Spinal cord (tissue), 10 donors: Measurements from ENCODE around the gene CNTN3. TPM values are rescaled to one million over a fixed set of nuclear protein-coding genes. Genes with fewer than 3 reads are reported as not detected.

ENCODE experiments used
- DNase-seq, 6 donors: peaks; one replicate each; pipeline versions ENCODE4 v3.0.0 to v3.0.0-alpha.2; 2013 to 2015; ENCODE audit warnings: low spot score in 6 of 6, low read depth in 4 of 6
- H3K27ac ChIP-seq: one replicate; pipeline ENCODE4 v1.5.1; 2013; ENCODE audit warnings: low read depth, low read length, control low read depth
- H3K27me3 ChIP-seq: one replicate; pipeline ENCODE4 v1.6.1; 2013; ENCODE audit warnings: low read length; ENCODE audit not compliant: control insufficient read depth, insufficient read depth
- H3K36me3 ChIP-seq: one replicate; pipeline ENCODE4 v1.6.1; 2013; ENCODE audit warnings: low read length; ENCODE audit not compliant: control insufficient read depth, insufficient read depth
- H3K4me1 ChIP-seq: one replicate; pipeline ENCODE4 v1.6.1; 2013; ENCODE audit warnings: low read length; ENCODE audit not compliant: control insufficient read depth, insufficient read depth
- H3K4me3 ChIP-seq: one replicate; pipeline ENCODE4 v1.5.1; 2013; ENCODE audit warnings: low read depth, low read length, control low read depth
- H3K9me3 ChIP-seq: one replicate; pipeline ENCODE4 v1.6.1; 2013; ENCODE audit warnings: low read length; ENCODE audit not compliant: control insufficient read depth, insufficient read depth
- WGBS: methylation state at CpG from one replicate; pipeline ENCODE4 v1.1.5; 2013; ENCODE audit warnings: missing lambda C conversion rate; ENCODE audit not compliant: insufficient coverage; 5-methylcytosine and 5-hydroxymethylcytosine counted together
- polyA plus RNA-seq, 2 donors: library from polyadenylated mRNA; unstranded; fragments of 120-200 nt; gene quantifications; one replicate each; pipeline ENCODE4 v1.2.1, GENCODE V29; 2013; ENCODE audit not compliant: insufficient read length in 2 of 2
- total RNA-seq, 2 donors: library from RNA; depleted of rRNA in 1 of 2; stranded (reverse); fragments of 120-200 nt in 1 of 2; fragments of >200 nt in 1 of 2; gene quantifications; one replicate each; pipeline versions ENCODE4 v1.2.3 to v1.2.4, GENCODE V29; 2013 to 2014
- donor health status: healthy.

The CNTN3 gene
- total and polyA plus RNA-seq, 4 donors = 16.7 to 28.5 (median 22.5) TPM

- no peak for DNase-seq
- no peak overlapping the region for H3K4me3 ChIP-seq
- H3K27me3 ChIP-seq = no peaks in the 10 kb centered on the region
- WGBS = no CpG with 5 or more reads among the region's 2 CpGs
- H3K4me1 ChIP-seq = no peaks in the 10 kb centered on the region
- no peak overlapping the region for H3K27ac ChIP-seq
- H3K9me3 ChIP-seq = no peaks in the 10 kb centered on the region
- H3K36me3 ChIP-seq = no peaks in the 10 kb centered on the region
Observed at GRCh38 chr3:74599564-74599963, 14.9 kb downstream of the CNTN3 start.

DNA sequence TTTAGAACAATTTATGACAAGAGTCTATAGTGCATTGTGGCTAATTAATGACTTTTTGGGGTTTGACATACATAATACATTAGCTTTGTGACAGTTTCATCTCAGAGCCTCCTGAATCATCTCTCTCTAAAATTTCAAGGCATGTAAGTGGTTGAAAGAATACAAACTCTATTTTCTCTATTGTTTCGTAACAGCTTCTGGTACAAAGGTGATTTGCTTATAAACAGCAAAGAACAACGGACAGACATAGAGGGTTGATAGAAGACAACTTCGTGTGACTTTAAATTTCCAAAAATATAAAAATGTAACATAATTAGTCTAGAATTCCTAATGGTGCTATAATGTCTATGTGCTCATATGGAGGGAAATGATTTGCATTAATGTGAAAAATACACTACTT, 21.3 kb downstream of the CNTN3 start:
- H3K27ac ChIP-seq = no peak overlapping the region
- DNase-seq = no peak
- no CpG with 5 or more reads among the region's 3 CpGs for WGBS
- no peaks in the 10 kb centered on the region for H3K9me3 ChIP-seq
- no peaks in the 10 kb centered on the region for H3K36me3 ChIP-seq
- H3K4me1 ChIP-seq = no peaks in the 10 kb centered on the region
- no peak overlapping the region for H3K4me3 ChIP-seq
- H3K27me3 ChIP-seq = no peaks in the 10 kb centered on the region

DNA sequence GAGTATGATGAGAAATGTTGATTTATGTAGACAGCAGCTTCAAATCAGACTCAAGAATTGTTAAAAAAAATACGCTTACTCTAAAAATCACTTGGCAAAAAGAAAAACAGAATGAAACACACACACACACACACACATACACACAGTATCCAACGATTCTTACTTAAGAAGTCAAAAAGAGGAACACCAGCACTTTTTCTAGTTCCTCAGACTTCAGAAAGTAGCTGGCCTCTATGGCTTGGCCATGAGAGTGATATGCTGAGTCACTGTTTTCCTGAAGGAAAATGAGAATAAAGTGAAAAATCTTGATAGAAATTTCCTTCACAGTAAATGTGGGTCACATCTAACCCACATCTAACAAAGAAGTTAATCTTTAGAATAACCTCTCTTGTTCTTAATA, 22.1 kb downstream of the CNTN3 start:
- Histone ChIP-seq H3K9me3 (no peaks in the 10 kb centered on the region), H3K4me3 (no peak overlapping the region), H3K36me3 (no peaks in the 10 kb centered on the region), H3K4me1 (no peaks in the 10 kb centered on the region), H3K27me3 (no peaks in the 10 kb centered on the region), H3K27ac (no peak overlapping the region)
- DNase-seq = no peak
- WGBS = no CpG with 5 or more reads among the region's 2 CpGs

DNA sequence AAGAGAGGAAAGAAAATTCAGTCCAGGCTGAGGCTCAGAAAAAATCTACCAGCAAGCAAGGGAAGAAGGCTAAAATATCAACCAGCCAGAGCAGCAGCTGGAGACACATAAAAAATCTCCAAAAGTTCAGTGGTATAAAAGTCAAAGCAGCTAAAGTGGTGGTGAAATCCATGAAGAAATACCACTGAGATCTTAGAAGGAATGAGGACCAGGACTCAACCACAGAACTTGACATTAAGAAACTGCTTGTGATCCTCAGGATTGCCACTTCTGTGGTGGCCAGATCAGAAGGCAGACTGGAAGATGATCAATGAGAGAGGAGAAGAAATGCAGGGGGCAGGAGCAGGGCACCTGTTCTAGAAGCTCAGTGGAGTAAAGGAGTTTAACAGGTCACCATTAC, 22.5 kb downstream of the CNTN3 start:
- no peaks in the 10 kb centered on the region for H3K4me1 ChIP-seq
- no peak for DNase-seq
- H3K9me3 ChIP-seq = no peaks in the 10 kb centered on the region
- no peak overlapping the region for H3K4me3 ChIP-seq
- H3K27me3 ChIP-seq = no peaks in the 10 kb centered on the region
- no peak overlapping the region for H3K27ac ChIP-seq
- no peaks in the 10 kb centered on the region for H3K36me3 ChIP-seq

DNA sequence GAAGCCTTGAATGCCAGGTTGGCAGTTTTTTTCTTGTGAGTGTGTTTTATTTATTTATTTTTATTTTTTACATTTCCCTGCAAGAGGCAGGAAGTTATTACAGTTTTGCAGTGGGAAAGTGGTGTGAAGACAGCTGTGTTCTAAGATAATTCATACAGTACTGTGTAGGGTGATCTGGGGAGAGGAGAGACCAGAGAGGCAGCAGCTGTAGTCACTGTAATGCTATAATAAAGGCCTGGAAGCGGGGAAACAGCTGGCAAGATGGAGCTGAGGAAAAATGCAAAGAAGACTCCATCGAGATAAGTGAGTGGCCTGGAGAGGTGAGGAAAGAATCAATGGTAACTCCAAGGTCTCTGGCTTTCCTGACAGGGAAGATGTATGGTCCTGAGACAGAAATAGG, 23.1 kb downstream of the CNTN3 start:
- H3K4me1 ChIP-seq = no peaks in the 10 kb centered on the region
- no peaks in the 10 kb centered on the region for H3K36me3 ChIP-seq
- no peak for DNase-seq
- no peak overlapping the region for H3K4me3 ChIP-seq
- no peak overlapping the region for H3K27ac ChIP-seq
- WGBS = 66% methylated on average over 2 of the region's 2 CpGs
- H3K27me3 ChIP-seq = no peaks in the 10 kb centered on the region
- H3K9me3 ChIP-seq = no peaks in the 10 kb centered on the region

DNA sequence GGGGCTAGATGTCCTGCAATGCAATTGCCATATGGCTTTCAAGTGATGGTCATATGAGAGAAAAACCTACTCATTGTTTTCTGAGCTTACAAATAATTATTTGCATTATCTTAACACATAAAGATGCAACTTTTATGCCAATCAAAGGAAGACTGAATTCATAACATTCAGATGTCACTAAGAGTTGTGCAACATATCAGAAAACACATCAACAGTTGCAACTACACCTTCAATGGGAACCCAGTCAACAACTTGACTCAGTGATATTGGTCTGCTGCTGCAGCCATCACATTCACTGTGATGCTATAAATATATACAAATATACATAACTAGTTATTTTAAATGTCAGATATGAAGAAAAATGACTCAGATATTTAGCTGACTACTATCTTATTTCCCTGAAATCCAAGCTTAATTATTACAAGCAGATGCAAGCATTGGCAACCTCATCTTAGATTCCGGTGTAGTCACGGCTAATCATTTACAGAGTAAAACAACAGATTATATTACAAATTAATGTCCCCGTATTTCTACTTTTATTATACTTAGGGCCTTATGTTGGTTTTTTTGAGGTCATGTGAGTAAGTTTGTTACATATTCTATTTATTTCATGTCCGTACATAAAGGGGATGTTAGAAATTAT, 23.7 kb downstream of the CNTN3 start:
- H3K9me3 ChIP-seq = no peaks in the 10 kb centered on the region
- WGBS = 100% methylated on average over 1 of the region's 4 CpGs
- DNase-seq = no peak
- H3K4me1 ChIP-seq = no peaks in the 10 kb centered on the region
- no peak overlapping the region for H3K27ac ChIP-seq
- no peak overlapping the region for H3K4me3 ChIP-seq
- H3K27me3 ChIP-seq = no peaks in the 10 kb centered on the region
- no peaks in the 10 kb centered on the region for H3K36me3 ChIP-seq

DNA sequence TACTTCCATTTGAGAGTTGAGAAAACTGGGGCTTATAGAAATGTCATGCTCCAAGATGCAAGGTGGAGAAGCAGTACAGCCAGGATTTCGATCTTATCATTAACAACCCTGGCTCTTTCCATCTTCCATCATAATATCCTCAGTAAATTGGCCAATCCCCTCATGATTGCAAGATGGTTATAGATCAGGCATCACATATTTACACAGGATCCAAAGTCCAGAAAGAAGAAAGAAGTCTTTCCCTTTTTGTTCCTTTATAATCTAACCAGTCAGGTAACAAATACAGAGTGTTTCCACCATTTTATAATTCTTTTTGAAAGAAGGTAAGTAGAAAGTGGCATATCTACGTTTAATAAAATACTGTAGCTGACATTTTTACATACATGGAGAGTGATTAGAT, 29.7 kb downstream of the CNTN3 start:
- no peak overlapping the region for H3K27ac ChIP-seq
- no CpG with 5 or more reads among the region's 2 CpGs for WGBS
- no peaks in the 10 kb centered on the region for H3K27me3 ChIP-seq
- no peaks in the 10 kb centered on the region for H3K36me3 ChIP-seq
- no peak overlapping the region for H3K4me3 ChIP-seq
- DNase-seq = no peak
- no peaks in the 10 kb centered on the region for H3K9me3 ChIP-seq
- no peaks in the 10 kb centered on the region for H3K4me1 ChIP-seq

GRCh38 chr3:74582982-74583381, 31.5 kb downstream of the CNTN3 start:
- no peak for DNase-seq
- H3K36me3 ChIP-seq = no peaks in the 10 kb centered on the region
- WGBS = 89% methylated on average over 2 of the region's 5 CpGs
- no peak overlapping the region for H3K4me3 ChIP-seq
- no peak overlapping the region for H3K27ac ChIP-seq
- H3K27me3 ChIP-seq = no peaks in the 10 kb centered on the region
- no peaks in the 10 kb centered on the region for H3K4me1 ChIP-seq
- H3K9me3 ChIP-seq = no peaks in the 10 kb centered on the region

GRCh38 chr3:74575857-74576256, 38.6 kb downstream of the CNTN3 start:
- 68% methylated on average over 2 of the region's 3 CpGs for WGBS
- Histone ChIP-seq H3K4me3 (no peak overlapping the region), H3K36me3 (no peaks in the 10 kb centered on the region), H3K9me3 (no peaks in the 10 kb centered on the region), H3K4me1 (no peaks in the 10 kb centered on the region), H3K27me3 (no peaks in the 10 kb centered on the region), H3K27ac (no peak overlapping the region)
- DNase-seq = no peak

DNA sequence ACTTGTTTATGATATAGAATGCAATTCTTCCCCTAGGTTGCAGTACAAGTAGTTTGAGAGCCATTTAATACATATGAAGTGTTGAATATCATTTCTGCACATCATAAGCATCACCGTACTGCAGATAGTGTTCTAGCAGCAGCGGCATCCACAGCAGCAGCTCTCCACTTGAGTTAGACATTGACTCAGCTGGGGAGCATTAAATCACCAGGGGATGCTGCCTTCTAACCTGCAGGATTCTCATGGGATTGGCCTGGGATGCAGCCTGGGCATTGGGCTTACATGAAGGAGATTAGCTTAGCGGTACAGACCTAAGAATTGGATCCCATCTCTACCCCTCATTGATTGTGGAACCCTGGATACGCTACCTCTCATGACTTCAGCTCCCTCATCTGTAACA, 43.3 kb downstream of the CNTN3 start:
- peak in 1 of 6 donors; percentile 33 for DNase-seq
- H3K27me3 ChIP-seq = no peaks in the 10 kb centered on the region
- 91% methylated on average over 3 of the region's 4 CpGs for WGBS
- no peaks in the 10 kb centered on the region for H3K4me1 ChIP-seq
- H3K36me3 ChIP-seq = no peaks in the 10 kb centered on the region
- no peak overlapping the region for H3K4me3 ChIP-seq
- no peak overlapping the region for H3K27ac ChIP-seq
- no peaks in the 10 kb centered on the region for H3K9me3 ChIP-seq
